ENCODE data around the gene CBL.
"Not testable (repeated sequence)": the region's sequence is repeated elsewhere in the genome, so short reads cannot be mapped to it uniquely, and the experiment has no call there.

The CBL gene

GRCh38 chr11:119205574-119206510 is at the start of gene CBL:
Gene CBL, plus strand, starts transcription at chr11:119206339. Its CDS starts 79 bp downstream, at chr11:119206418.
- DNase-seq = peak; percentile 85 to 97 (median 94)

DNA sequence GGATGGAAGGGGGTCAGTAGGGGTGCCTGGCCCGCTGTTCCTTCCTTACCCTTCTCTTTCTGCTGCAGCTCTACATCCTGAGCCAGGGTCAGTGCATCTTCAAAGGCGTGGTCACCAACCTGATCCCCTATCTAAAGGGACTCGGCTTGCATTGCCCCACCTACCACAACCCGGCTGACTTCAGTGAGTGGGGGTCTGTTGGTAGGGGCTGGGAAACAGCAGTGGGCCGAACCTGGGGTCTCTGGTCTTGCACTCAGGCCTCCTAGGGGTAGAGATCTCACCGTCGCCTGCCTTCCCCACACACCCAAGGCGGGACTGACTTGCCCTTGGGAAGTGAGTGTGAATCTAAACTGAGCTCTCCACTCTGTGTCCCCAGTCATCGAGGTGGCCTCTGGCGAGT is 49.6 kb upstream of the CBL start:
- DNase-seq = no peak

DNA sequence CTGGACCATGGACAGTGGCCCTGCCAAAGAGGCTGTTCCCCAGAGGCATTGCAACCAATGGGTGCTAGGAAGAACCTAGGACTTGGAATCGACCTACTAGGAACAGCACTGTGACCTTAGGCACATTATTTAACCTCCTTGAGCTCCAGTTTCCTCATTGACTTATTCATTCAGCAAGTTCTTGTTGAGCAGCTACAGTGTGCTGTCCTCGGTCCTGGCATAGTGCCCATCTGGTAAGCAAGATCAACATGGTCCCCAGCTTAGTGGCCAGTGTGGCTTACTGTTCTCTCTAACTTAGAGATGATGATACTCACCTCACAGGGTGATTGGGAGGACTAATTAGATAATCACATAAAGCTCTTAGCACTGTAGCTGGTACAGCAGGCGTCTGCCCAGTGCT is 49.1 kb upstream of the CBL start:
- no peak for DNase-seq

- no peak for DNase-seq
Observed at GRCh38 chr11:119158467-119158866, 47.7 kb upstream of the CBL start.

DNA sequence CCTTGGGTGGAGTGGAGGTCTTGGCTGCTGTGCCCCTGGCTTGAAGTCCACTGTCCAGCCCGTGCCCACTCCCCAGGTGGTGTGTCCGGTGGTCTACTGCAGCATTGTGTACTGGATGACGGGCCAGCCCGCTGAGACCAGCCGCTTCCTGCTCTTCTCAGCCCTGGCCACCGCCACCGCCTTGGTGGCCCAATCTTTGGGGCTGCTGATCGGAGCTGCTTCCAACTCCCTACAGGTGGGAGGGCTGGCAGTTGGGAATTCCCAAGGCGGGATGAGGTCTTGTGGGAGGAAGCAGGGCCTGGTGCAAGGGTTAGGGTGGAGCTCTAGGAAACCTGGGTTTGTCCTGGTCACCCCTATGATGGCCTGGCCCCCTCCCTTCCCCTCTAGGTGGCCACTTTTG is 46.0 kb upstream of the CBL start:
- no peak for DNase-seq

DNA sequence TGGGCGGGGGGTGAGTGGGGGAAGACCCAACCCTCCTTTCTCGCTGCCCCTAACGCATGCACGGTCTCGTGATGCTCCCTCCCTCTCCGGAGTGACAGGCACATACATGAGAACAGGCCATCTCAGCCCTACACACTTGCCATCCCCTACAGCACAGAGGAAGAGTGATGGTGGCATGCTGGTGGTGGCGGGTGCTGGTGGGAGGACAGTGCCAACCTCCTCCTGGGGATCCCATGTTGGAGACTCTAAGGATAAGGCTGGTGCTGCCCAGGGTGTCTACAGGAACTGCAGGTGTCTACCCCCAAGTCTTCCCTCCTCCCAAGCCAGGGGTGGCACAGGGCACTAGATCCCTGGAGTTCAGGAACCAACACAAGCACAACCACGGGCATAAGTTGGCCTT is 44.3 kb upstream of the CBL start:
- DNase-seq = no peak

DNA sequence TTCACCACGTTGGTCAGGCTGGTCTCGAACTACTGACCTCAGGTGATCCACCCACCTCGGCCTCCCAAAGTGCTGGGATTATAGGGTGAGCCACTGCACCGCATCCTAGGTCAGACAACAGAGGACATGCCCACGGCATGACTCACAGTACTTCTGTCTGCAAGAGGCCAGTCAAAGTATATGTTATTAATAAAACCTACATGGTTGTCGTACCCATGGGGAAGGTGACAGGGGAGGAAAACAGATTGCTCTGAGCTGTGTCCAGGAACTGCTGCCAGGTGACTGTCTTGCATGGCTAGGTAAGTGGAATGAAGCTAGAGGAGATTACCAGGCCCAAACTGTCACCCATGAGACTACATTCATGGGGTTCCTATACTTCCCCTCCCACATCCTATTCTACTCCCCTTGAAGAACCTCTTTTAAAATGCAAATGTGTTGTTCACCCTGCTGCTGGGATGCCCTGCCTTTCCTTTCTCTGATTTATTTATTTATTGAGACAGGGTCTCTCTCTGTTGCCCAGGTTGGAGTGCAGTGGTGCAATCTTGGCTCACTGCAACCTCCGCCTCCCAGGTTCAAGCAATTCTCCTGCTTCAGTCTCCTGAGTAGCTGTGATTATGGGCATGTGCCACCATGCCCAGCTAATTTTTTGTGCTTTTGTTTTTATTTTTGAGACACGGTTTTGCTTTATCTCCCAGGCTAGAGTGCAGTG is 39.6 kb upstream of the CBL start:
- DNase-seq = no peak

- not testable (repeated sequence) for DNase-seq
Observed at GRCh38 chr11:119167077-119167458, 39.1 kb upstream of the CBL start.

DNA sequence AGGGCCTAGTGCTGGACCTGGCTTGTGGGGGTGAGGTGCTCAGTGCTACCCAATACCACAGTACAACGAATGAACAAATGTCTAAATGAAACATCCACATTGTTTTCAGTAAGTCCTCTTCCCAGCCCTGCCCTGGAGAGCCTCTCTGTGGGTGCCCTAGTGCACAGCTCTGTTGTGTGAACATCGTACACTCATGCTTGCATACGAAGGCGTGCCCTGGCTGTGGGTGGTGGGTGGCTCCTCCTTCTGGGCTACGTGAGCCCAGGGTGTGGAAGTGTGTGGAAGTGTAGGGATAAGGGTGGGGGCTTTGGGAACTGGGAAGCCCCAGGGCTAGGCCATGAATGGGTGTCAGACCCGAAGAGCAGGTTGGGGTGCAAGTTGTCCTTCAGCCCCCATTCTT is 38.2 kb upstream of the CBL start:
- DNase-seq = no peak

- peak; percentile 65 to 86 (median 69) for DNase-seq
Observed at GRCh38 chr11:119168471-119169281, 37.5 kb upstream of the CBL start, which contains the start of gene NLRX1. Gene NLRX1, plus strand, starts transcription at chr11:119168725. Its CDS starts 2,679 bp downstream, at chr11:119171404.

GRCh38 chr11:119169282-119169719 is 36.8 kb upstream of the CBL start:
- peak in 3 of 6 experiments; percentile 23 to 55 (median 31) for DNase-seq

- DNase-seq = no peak
Observed at GRCh38 chr11:119172513-119172912, 33.6 kb upstream of the CBL start.

- DNase-seq = no peak
Observed at GRCh38 chr11:119173453-119173852, 32.7 kb upstream of the CBL start.

DNA sequence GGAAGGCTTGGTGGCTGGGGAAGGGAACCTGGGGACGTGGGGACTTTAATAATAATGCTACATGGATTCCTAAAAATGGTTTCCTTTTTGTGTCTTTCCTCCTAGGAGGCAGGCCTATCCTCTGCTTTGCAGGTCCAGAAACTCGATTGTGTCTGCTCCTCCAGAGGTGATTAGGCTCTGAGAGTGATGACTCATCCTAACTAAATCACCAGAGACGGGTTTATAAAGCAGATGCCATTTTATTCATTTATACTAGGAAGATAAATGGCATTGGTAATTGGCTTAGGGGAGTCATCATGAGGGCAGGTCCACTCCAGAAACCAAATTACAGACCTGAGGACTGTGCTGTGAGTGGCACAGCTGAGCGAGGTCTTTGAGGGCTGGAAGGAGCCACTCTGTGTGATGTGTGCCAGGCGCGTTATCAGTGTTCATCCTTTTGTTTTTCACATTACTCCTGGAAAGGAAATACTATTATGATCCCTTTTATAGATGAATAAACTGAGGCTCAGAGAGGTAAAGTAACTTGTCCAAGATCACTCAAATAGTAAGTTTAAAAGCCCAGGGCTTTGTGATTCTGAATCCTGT is 30.6 kb upstream of the CBL start:
- no peak for DNase-seq

- DNase-seq = no peak
Observed at GRCh38 chr11:119178166-119178680, 27.9 kb upstream of the CBL start.

DNA sequence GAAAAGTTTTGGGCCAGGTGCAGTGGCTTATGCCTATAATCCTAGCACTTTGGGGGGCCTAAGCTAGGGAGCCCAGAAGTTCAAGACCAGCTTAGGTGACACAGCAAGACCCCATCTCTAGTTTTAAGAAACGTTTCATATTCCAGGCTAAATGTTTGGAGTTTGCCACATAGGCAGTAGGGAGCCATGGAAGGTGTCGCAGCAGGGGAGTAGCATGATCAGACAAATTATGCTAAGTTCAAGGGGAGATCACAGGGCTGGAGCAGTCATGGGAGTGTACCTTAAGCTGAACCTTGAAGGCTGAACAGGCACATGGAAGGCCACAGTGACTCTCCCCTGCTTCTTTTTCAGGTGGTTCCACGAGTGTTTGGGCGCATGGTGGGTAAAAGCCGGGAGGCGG is 26.8 kb upstream of the CBL start:
- DNase-seq = no peak

DNA sequence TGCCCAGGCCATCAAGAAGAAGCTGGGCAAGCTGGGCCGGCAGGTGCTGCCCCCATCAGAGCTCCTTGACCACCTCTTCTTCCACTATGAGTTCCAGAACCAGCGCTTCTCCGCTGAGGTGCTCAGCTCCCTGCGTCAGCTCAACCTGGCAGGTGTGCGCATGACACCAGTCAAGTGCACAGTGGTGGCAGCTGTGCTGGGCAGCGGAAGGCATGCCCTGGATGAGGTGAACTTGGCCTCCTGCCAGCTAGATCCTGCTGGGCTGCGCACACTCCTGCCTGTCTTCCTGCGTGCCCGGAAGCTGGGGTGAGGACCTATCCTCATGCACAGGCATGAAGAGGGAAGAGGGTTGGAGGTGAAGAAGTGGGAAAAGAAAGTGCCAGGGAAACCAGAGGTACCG is 26.2 kb upstream of the CBL start:
- no peak for DNase-seq

- no peak for DNase-seq
Observed at GRCh38 chr11:119180729-119181676, 25.1 kb upstream of the CBL start.

- no peak for DNase-seq
Observed at GRCh38 chr11:119181677-119182412, 24.3 kb upstream of the CBL start.

DNA sequence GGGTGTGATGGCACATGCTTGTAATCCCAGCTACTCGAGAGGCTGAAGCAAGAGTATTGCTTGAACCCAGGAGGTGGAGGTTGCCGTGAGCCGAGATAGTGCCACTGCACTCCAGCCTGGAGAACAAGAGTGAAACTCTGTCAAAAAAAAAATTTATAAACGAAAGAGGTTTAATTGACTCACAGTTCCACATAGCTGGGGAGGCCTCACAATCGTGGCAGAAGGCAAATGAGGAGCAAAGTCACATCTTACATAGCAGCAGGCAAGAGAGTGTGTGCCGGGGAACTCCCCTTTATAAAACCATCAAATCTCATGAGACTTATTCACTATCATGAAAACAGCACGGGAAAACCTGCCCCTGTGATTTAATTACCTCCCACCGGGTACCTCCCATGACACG is 21.7 kb upstream of the CBL start:
- DNase-seq = not testable (repeated sequence)
